HG02623 (cell line): Measurements from ENCODE around the gene SLCO3A1.
A peak's percentile ranks its signal among the peaks of the same experiment; 100 is the strongest.

Experiments used
- ATAC-seq: cut with Tn5 transposase; IDR thresholded peaks from one replicate; pipeline ENCODE4 v1.9.1; 2021; ENCODE audit warnings: moderate library complexity; ENCODE audit not compliant: unreplicated experiment

Gene SLCO3A1

GRCh38 chr15:92092289-92093105 lies 239.0 kb downstream of the SLCO3A1 start:
- no peak for ATAC-seq

DNA sequence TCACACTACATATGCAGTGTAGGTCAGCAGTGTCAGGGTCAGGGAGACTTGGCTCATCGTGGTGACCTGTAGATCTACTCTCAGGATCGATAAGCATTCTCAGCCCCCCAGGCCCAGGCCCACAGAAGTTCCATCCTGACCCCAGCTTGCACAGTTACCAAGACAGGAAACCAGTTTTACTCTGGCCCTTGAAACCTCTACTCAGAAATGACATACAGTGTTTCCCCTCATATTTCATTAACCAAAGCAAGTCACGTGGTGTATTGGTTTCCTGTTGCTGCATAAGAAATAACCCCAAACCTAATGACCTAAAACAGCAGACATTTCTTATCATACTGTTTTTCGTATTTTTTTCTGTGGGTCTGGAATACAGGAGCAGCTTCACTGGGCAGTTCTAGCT lies 242.2 kb downstream of the SLCO3A1 start:
- peak; percentile 65 for ATAC-seq

GRCh38 chr15:92097474-92098178 lies 244.1 kb downstream of the SLCO3A1 start:
- peak; percentile 54 for ATAC-seq

GRCh38 chr15:92098869-92099268 lies 245.4 kb downstream of the SLCO3A1 start:
- no peak for ATAC-seq

GRCh38 chr15:92100301-92100700 lies 246.8 kb downstream of the SLCO3A1 start:
- ATAC-seq = no peak

DNA sequence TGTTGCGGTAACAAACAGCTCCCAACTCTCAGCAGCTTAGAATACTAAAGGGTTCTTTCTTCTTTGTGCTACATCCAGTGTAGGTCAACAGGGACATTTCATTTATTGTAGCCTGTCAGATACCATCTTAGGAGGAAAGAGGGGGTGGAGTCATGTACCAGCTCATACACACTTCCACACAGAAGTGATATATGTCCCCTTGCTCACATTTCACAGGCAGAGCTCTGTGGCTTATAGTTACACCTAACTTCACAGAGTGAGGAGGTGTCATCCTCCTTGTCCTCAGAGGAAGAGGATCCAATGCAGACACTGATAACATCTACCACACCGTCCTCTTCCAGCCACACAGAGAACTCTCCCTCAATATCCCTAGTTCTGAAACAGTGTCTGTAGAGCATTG lies 247.2 kb downstream of the SLCO3A1 start:
- no peak for ATAC-seq

GRCh38 chr15:92101708-92102394 lies 248.3 kb downstream of the SLCO3A1 start:
- ATAC-seq = no peak

DNA sequence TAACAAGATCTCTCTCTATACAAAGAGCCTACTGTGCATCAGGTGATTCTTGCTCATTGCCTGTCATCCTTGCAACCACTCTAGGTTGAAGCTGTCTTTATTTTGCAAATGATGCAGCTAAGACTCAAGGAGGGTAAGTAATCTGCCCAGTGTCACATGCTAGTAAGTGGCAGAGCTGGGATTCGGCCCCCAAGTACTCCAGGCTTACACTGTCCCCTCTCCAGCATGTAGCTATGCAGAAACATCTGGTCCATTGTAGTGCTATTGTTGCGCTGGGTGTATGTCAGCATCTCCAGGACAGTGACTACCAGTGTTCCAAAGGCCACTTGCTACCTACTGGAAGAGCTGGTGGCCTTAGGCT lies 248.9 kb downstream of the SLCO3A1 start:
- ATAC-seq = no peak

GRCh38 chr15:92104072-92104471 lies 250.6 kb downstream of the SLCO3A1 start:
- ATAC-seq = no peak

DNA sequence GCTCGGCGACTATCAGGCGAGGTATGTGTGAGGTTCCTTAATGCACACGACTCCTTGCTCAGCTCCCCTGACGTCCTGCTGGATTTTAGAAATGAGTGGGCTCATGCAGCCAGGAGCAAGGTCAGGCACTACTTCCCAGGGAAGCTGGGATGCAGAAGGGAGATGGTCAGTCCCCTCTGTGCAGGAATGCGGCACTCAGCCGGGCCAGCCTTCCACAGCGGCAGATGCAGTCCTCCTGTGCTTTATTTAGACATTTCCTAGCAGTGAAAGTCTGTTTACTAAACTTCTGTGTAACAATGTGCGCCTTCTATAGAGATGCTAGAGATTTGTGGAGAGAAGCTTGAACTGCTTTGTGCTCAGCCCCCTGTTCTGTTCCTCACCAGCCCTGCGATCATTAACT lies 252.1 kb downstream of the SLCO3A1 start:
- no peak for ATAC-seq

GRCh38 chr15:92107510-92107909 lies 254.0 kb downstream of the SLCO3A1 start:
- ATAC-seq = no peak

- no peak for ATAC-seq
Measured at GRCh38 chr15:92109191-92109873, 255.8 kb downstream of the SLCO3A1 start.

GRCh38 chr15:92111291-92111690 lies 257.8 kb downstream of the SLCO3A1 start:
- no peak for ATAC-seq

GRCh38 chr15:92111751-92112150 lies 258.2 kb downstream of the SLCO3A1 start:
- ATAC-seq = no peak

- ATAC-seq = no peak
Measured at GRCh38 chr15:92112180-92112579, 258.7 kb downstream of the SLCO3A1 start.

DNA sequence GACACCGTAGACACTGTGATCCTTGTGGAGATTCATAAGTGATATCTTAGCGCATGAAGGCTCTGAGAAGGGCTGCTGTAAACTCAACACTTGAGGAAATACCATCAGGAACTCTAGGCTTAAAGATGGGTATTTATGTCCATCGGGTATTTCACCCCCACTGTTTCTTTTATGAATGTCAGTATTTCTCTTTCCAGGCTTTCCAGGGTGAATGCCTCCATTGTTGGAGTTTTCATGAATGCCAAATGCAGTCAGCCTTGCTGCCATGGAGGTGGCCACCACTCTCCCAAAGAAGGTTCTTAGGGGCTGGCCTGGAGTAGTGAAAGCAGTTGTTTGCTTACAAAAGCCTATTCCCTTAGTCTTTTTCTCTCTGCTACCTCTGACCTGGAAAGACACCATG lies 259.2 kb downstream of the SLCO3A1 start:
- no peak for ATAC-seq

GRCh38 chr15:92113832-92114231 lies 260.3 kb downstream of the SLCO3A1 start:
- no peak for ATAC-seq

- no peak for ATAC-seq
Measured at GRCh38 chr15:92115834-92116233, 262.3 kb downstream of the SLCO3A1 start.

- no peak for ATAC-seq
Measured at GRCh38 chr15:92116330-92116729, 262.8 kb downstream of the SLCO3A1 start.

DNA sequence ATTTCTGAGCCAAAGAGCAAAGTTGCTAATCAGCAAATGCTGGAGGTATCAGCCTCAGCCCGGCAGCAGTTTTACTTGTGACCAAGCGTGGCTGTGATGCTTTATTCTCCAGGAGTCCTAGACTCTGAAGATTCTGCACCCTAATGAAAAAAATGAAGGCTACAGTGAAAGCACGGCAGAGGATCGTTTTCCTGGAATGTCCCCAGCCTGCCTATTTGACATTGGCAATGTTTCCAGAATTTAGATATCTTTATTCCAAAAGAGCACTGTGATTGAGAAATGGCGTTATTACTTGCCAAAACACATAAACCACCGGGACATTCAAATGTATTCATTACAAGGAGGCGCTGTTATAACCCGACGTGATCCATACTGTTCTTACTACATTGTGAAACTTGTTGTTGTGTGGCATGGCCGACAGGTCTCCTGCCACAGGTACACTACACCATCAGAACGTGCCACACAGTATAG lies 263.8 kb downstream of the SLCO3A1 start:
- no peak for ATAC-seq
